Mammary epithelial cell (primary cell): ENCODE measurements around the gene RTN4RL1.

Source experiments
- EZH2 ChIP-seq: IDR thresholded peaks from 2 replicates; pipeline ENCODE4 v1.6.1; 2012; ENCODE audit warnings: low read length, inconsistent platforms, borderline replicate concordance
- TF ChIP-seq, protein P1 (sequence below), 2 donors: IDR thresholded peaks in 1 of 2; conservative IDR thresholded peaks in 1 of 2; 2 replicates each; pipeline ENCODE4 v1.5.1; 2011 to 2012; ENCODE audit warnings: inconsistent platforms in 2 of 2, low read length in 2 of 2, mild to moderate bottlenecking in 2 of 2, control low read depth in 1 of 2, low read depth in 1 of 2; ENCODE audit not compliant: insufficient read depth in 1 of 2; ENCODE audit errors: extremely low read depth in 1 of 2

DNA sequence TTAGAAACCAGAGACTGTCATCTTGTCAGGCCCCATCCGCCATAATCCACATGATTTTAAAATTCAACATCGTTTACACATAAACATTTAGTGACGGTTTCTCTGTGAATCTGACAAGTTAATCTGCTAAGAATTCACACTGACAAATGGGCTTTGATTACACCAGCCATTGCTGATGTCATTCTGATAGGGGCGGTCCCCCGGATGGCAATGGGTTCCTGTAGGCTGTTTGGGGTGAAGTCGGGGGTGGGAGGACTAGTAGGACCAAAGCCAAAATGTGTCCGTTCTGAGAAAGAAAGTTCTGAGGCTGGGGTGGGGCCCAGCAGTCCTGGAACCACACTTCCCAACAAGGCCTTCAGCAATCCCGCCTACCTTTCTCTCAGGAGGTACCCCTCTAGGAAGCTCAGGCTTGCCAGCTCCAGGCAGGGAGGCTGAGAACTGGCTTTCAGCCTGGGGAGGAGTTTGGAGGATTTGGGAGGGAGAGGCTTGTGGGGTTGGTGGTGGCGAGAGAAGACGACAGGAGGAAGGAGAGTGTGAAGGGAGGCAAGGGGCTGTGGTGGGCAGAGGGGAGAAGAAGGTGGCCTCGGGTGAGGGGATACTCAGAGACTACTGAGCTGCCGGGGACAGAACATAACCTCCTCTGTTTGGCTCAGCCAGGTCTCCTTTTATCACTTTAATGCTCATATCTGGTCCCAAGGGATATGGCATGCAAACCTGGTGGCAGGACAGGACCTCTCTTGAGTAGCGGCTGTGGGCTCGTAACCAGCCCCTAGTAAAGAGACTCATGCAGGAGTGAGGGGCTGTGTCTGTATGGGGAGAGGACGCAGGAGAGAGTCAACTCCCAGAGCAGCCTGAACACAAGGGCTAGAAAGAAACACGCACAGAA is 38.4 kb upstream of the RTN4RL1 start:
- TF ChIP-seq EZH2, result no peak
- TF ChIP-seq, protein P1, sequence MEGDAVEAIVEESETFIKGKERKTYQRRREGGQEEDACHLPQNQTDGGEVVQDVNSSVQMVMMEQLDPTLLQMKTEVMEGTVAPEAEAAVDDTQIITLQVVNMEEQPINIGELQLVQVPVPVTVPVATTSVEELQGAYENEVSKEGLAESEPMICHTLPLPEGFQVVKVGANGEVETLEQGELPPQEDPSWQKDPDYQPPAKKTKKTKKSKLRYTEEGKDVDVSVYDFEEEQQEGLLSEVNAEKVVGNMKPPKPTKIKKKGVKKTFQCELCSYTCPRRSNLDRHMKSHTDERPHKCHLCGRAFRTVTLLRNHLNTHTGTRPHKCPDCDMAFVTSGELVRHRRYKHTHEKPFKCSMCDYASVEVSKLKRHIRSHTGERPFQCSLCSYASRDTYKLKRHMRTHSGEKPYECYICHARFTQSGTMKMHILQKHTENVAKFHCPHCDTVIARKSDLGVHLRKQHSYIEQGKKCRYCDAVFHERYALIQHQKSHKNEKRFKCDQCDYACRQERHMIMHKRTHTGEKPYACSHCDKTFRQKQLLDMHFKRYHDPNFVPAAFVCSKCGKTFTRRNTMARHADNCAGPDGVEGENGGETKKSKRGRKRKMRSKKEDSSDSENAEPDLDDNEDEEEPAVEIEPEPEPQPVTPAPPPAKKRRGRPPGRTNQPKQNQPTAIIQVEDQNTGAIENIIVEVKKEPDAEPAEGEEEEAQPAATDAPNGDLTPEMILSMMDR (conservative IDR thresholded peaks at IDR 0.05 in 1 of 2, IDR thresholded peaks at IDR 0.05 in 1 of 2; ENCODE audit: extremely low read depth in 1 of 2, insufficient read depth in 1 of 2, low read depth in 1 of 2, low read length in 2 of 2), result no peak
